KMS-11 (cell line): ENCODE measurements around the gene RAD51B.

Source experiments
- H2AFZ ChIP-seq: fragments of 200-600 bp; sonication (generic); 2 replicates; pipeline ENCODE4 v1.6.1; 2016; ENCODE audit warnings: antibody characterized with exemption, mixed run types, low read depth
- H3K27ac ChIP-seq: fragments of 200-600 bp; sonication (generic); 2 replicates; pipeline ENCODE4 v1.6.1; 2016; ENCODE audit warnings: mild to moderate bottlenecking, mixed run types
- H3K27me3 ChIP-seq: fragments of 200-600 bp; sonication (generic); 2 replicates; pipeline ENCODE4 v1.6.1; 2017; ENCODE audit warnings: mild to moderate bottlenecking, low read depth, mixed run types, moderate library complexity; ENCODE audit not compliant: insufficient read depth
- H3K36me3 ChIP-seq: fragments of 200-600 bp; sonication (generic); 2 replicates; pipeline ENCODE4 v1.6.1; 2017; ENCODE audit warnings: mild to moderate bottlenecking, mixed run types; ENCODE audit not compliant: insufficient read depth
- H3K4me1 ChIP-seq: fragments of 200-600 bp; sonication (generic); 2 replicates; pipeline ENCODE4 v1.6.1; 2016; ENCODE audit warnings: mild to moderate bottlenecking, low read depth, mixed run types; ENCODE audit not compliant: poor library complexity, severe bottlenecking
- H3K4me2 ChIP-seq: fragments of 200-600 bp; sonication (generic); 2 replicates; pipeline ENCODE4 v1.7.0; 2016; ENCODE audit warnings: mild to moderate bottlenecking, mixed run types
- H3K4me3 ChIP-seq: fragments of 200-600 bp; sonication (generic); IDR thresholded peaks from 2 replicates; pipeline ENCODE4 v1.6.1; 2017; ENCODE audit warnings: low read depth, low read length, mixed read lengths; ENCODE audit not compliant: insufficient read depth
- H3K79me2 ChIP-seq: fragments of 200-600 bp; sonication (generic); 2 replicates; pipeline ENCODE4 v1.6.1; 2016; ENCODE audit warnings: low read depth, mixed run types; ENCODE audit not compliant: insufficient read depth
- H3K9ac ChIP-seq: fragments of 200-600 bp; sonication (generic); 2 replicates; pipeline ENCODE4 v1.6.1; 2016; ENCODE audit warnings: mild to moderate bottlenecking, mixed run types
- H4K20me1 ChIP-seq: fragments of 200-600 bp; sonication (generic); 2 replicates; pipeline ENCODE4 v1.6.1; 2016; ENCODE audit warnings: mild to moderate bottlenecking, mixed run types; ENCODE audit not compliant: insufficient read depth
- TF ChIP-seq, protein P1 (sequence below): fragments of 200-600 bp; sonication (generic); conservative IDR thresholded peaks from 2 replicates; pipeline ENCODE4 v1.6.1; 2017; ENCODE audit warnings: low read depth, mild to moderate bottlenecking, antibody characterized with exemption, low read length, moderate library complexity, mixed read lengths

Gene RAD51B

DNA sequence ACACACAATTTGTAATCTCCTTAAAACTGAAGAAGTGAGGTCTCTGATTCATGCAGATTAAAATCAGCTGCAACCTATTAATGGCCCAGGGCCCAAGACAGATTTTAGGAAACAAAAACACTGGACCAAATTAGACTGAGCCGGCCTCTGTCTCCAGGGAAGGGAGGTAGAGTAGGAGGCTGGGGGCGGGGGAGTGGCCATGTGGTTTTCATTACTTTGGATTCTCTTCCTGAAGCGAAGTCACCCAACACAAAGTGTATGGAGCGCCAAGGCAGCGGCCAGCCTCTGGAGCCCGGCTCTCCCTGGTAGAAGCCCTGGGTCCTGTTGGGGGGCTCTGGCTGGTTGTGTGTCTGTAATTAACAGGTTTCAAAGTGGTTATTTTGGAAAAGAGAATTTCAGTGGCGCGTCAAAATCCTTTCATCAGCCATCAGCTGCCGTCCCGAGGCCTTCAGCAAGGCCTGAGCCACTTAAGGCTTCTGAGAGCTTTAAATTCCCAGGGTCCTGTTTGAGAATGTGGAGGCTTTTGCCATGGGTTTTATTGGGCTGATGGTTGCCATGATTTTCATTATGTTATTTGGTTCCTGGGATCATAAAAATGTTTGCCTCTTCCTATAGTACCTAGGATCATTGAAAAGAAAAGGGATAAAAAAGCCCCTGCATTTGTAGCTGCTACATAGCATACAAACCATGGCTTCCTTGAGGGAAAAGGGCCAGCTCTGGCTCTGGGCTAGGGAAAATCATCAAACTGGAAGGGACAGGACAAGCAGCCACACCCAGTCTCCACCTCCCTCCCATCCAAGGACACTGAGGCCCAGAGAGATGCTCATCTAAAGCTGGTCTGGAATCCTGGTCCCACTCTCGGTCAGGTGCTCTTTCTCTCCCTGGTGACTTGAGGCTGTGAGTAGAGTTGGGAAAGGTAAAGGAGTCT lies 690.9 kb downstream of the RAD51B start:
- TF ChIP-seq, protein P1, sequence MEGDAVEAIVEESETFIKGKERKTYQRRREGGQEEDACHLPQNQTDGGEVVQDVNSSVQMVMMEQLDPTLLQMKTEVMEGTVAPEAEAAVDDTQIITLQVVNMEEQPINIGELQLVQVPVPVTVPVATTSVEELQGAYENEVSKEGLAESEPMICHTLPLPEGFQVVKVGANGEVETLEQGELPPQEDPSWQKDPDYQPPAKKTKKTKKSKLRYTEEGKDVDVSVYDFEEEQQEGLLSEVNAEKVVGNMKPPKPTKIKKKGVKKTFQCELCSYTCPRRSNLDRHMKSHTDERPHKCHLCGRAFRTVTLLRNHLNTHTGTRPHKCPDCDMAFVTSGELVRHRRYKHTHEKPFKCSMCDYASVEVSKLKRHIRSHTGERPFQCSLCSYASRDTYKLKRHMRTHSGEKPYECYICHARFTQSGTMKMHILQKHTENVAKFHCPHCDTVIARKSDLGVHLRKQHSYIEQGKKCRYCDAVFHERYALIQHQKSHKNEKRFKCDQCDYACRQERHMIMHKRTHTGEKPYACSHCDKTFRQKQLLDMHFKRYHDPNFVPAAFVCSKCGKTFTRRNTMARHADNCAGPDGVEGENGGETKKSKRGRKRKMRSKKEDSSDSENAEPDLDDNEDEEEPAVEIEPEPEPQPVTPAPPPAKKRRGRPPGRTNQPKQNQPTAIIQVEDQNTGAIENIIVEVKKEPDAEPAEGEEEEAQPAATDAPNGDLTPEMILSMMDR = no peak
- Histone ChIP-seq H3K4me3 (no peak overlapping the region), H3K4me1 (peaks cover 17% of the 10 kb centered on the region), H3K79me2 (no peaks in the 10 kb centered on the region), H2AFZ (no peak overlapping the region), H3K27me3 (no peaks in the 10 kb centered on the region), H4K20me1 (no peaks in the 10 kb centered on the region), H3K4me2 (no peak overlapping the region), H3K9ac (no peak overlapping the region), H3K27ac (no peak overlapping the region), H3K36me3 (no peaks in the 10 kb centered on the region)

DNA sequence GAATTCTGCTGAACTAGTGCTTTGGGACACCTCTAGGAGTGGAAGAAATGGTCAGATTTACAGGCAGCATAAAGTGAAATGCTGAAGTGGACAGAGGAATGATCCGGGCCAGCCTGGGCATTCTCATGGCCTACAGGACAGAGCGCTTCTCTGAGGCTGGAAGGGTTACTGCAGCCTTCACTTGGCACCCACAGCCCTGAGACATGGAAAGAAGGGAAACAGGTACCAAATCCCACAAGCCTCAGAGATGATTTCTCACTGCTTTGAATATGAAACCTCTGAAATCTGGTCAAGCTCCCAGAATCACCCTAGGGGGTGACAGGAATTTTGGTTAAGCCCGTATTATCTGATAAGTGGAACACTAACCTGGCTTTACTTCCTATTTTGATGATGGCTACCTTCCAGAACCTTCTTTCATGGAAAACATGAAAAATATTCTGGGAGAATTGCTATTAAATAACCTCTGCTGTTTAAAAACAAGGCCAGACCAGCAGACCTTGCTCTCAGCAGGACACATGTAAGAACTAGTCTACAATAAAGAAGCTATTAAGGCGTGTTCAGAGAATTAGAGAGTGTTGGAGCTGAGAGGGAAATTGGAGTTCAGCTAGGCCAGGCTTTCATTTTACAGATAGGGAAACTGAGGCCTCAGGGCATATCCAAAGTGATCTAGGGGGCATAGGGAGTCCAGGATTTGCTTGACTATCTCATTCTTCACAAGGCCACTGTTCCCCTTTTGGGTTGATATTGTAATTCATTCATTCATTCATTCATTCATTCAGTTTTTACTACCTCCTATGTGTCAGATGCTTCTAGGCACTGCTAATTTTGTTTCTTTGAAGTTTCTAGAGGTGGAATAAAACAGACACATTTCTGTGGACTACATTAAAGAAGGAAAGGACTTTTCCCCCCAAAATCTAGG lies 691.8 kb downstream of the RAD51B start:
- Histone ChIP-seq H3K9ac (no peak overlapping the region), H2AFZ (no peak overlapping the region), H3K79me2 (no peaks in the 10 kb centered on the region), H3K36me3 (no peaks in the 10 kb centered on the region), H4K20me1 (no peaks in the 10 kb centered on the region), H3K4me3 (no peak overlapping the region), H3K27ac (no peak overlapping the region), H3K4me2 (no peak overlapping the region), H3K4me1 (peaks cover 10% of the 10 kb centered on the region), H3K27me3 (no peaks in the 10 kb centered on the region)
- TF ChIP-seq, protein P1 = no peak

DNA sequence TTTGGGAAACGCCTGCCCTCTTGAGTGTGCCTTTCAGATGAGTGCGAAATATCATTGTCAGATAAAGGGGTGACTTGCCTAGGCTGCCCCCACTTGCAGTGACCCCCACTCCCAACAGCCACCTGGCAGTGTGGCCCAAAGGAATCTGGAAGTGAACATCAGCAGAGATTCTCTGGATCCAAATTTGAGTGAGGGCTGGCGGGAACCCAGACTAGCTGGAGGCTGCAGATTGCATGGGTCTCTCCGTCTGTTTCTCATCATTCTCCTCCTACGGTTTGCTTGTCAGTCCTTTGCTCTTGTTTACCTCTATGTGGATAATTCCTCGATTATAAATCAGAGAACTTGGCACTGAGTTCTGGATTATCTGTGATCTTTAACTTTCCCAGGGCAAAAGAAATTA lies 692.5 kb downstream of the RAD51B start:
- Histone ChIP-seq H4K20me1 (no peaks in the 10 kb centered on the region), H3K9ac (no peak overlapping the region), H3K4me2 (no peak overlapping the region), H3K79me2 (no peaks in the 10 kb centered on the region), H3K36me3 (no peaks in the 10 kb centered on the region), H2AFZ (no peak overlapping the region), H3K27ac (no peak overlapping the region), H3K27me3 (no peaks in the 10 kb centered on the region), H3K4me1 (peaks cover 5% of the 10 kb centered on the region), H3K4me3 (no peak overlapping the region)
- TF ChIP-seq, protein P1 = no peak

DNA sequence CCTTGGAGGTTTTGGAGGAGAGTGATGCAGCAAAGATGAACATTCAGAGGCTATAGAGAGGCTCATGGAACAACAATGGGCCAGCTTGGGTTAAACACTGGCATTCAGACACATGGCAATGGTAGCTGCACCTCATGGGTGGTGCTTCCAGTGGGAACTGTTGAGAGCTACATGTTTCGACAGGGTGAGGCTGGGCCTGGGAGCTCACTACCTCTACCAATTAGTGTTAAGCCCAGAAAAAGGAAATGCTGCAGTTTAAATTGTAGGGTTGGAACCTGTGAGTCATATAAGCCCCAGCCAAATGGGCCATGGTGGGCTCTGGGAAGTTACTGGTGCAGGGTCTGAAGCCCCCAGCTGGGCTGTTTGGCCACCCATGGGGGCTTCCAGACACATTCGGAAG lies 693.6 kb downstream of the RAD51B start:
- H2AFZ ChIP-seq = no peak overlapping the region
- no peak overlapping the region for H3K4me2 ChIP-seq
- no peak overlapping the region for H3K9ac ChIP-seq
- H3K27me3 ChIP-seq = no peaks in the 10 kb centered on the region
- TF ChIP-seq, protein P1 = no peak
- no peaks in the 10 kb centered on the region for H3K4me1 ChIP-seq
- H3K36me3 ChIP-seq = no peaks in the 10 kb centered on the region
- no peak overlapping the region for H3K4me3 ChIP-seq
- H3K27ac ChIP-seq = no peak overlapping the region
- no peaks in the 10 kb centered on the region for H4K20me1 ChIP-seq
- H3K79me2 ChIP-seq = no peaks in the 10 kb centered on the region
